ENCODE results near the gene RTKN2. TPM values are rescaled to one million over a fixed set of nuclear protein-coding genes. Genes with fewer than 3 reads are reported as not detected.

The RTKN2 gene
- total RNA-seq, 1 experiment from 2014 or later, result 21.3 TPM

DNA sequence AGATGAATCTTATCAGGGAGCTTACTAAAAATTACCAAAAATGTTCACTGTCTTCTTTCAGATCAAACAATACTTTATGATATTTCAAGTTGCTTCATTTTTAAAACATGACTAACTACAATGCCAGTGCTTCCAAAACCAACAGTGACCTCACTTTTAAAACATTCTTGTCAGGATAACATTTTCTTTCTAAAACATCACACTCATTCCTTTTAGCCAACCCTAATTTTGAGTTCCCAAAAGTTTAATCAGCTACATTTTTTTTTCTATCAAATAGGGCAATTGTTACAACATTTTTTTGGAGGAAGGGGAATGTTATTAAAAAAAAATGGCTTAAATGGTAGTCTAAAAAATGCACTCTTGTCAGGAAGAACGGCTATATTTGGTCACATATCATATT, 37.3 kb downstream of the RTKN2 start:
- BruUV-seq (replicated peaks), result no TSS peak
- in situ Hi-C loops (cut with HindIII; ENCODE audit: low pct_unique_long_range_greater_than_20kb, low sequenced_read_pairs), result no loop called here
- intact Hi-C loops (cut with micrococcal nuclease; ENCODE audit: unreplicated experiment), result no loop called here

DNA sequence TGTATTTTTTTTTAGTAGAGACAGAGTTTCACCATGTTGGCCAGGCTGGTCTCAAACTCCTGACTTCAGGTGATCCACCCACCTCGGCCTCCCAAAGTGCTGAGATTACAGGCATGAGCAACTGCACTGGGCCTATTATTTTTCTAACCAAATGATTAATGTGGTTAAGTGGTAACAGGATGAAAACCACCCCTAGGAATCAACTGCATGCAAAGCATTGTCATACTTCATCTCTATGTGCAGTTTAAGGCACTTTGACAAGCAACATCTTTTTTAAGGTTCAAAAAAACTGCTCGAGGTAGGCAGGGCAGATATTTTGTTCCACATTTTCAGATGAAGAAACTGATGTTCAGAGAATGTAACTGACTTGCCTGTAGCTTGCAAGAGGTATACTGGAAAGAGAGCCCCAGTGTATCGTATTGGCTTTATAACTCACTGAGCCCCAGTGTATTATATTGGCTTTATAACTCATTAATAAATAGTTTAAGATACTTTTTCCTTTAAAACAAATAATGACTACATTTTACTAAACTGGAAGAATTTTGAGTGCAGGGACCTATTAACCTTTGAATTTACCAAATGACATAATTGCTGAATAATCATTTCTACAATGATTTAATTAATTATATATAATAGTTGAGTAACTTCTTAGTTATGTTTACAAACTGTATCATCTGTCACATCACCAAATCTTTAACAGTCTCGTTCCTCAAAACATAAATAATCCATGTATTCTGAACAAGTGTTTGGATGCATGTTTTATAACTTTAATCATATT, 38.1 kb downstream of the RTKN2 start:
- Histone ChIP-seq H3K27ac (ENCODE audit: low read length) (peak overlapping the region; percentile 74; the same call in 1 of the 2 replicates), H3K4me3 (ENCODE audit: low read depth in 2 of 2, low read length in 2 of 2) (no peak overlapping the region), H3K27me3 (ENCODE audit: control insufficient read depth, insufficient read depth, low read length) (no peaks in the 10 kb centered on the region), H3K4me1 (ENCODE audit: control insufficient read depth, insufficient read depth, low read length) (peaks cover 27% of the 10 kb centered on the region), H3K9me3 (ENCODE audit: control insufficient read depth, insufficient read depth, low read depth, low read length) (no peaks in the 10 kb centered on the region), H3K36me3 (ENCODE audit: control insufficient read depth, insufficient read depth, low read length) (peaks cover 8% of the 10 kb centered on the region; the same call in 1 of the 2 replicates)
- intact Hi-C loops (cut with micrococcal nuclease; ENCODE audit: unreplicated experiment) (no loop called here), in situ Hi-C loops (cut with HindIII; ENCODE audit: low pct_unique_long_range_greater_than_20kb, low sequenced_read_pairs) (no loop called here)
- ChIA-PET CTCF (no interaction called here), POLR2A (no interaction called here)
- ATAC-seq (no peak), DNase-seq (ENCODE audit: low read depth, low spot score) (no peak)
- no TSS peak for BruUV-seq (replicated peaks)
- TF ChIP-seq POLR2AphosphoS5 (IDR thresholded peaks at IDR 0.05; ENCODE audit: low read depth, low read length) (no peak), SIN3A (IDR thresholded peaks at IDR 0.05; ENCODE audit: borderline replicate concordance, insufficient read depth, low read depth, low read length) (no peak), TCF7L2 (IDR thresholded peaks at IDR 0.05; ENCODE audit: low read depth, low read length) (no peak)
- TF ChIP-seq, protein P1, sequence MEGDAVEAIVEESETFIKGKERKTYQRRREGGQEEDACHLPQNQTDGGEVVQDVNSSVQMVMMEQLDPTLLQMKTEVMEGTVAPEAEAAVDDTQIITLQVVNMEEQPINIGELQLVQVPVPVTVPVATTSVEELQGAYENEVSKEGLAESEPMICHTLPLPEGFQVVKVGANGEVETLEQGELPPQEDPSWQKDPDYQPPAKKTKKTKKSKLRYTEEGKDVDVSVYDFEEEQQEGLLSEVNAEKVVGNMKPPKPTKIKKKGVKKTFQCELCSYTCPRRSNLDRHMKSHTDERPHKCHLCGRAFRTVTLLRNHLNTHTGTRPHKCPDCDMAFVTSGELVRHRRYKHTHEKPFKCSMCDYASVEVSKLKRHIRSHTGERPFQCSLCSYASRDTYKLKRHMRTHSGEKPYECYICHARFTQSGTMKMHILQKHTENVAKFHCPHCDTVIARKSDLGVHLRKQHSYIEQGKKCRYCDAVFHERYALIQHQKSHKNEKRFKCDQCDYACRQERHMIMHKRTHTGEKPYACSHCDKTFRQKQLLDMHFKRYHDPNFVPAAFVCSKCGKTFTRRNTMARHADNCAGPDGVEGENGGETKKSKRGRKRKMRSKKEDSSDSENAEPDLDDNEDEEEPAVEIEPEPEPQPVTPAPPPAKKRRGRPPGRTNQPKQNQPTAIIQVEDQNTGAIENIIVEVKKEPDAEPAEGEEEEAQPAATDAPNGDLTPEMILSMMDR (IDR thresholded peaks at IDR 0.05), result no peak
- TF ChIP-seq, protein P2, sequence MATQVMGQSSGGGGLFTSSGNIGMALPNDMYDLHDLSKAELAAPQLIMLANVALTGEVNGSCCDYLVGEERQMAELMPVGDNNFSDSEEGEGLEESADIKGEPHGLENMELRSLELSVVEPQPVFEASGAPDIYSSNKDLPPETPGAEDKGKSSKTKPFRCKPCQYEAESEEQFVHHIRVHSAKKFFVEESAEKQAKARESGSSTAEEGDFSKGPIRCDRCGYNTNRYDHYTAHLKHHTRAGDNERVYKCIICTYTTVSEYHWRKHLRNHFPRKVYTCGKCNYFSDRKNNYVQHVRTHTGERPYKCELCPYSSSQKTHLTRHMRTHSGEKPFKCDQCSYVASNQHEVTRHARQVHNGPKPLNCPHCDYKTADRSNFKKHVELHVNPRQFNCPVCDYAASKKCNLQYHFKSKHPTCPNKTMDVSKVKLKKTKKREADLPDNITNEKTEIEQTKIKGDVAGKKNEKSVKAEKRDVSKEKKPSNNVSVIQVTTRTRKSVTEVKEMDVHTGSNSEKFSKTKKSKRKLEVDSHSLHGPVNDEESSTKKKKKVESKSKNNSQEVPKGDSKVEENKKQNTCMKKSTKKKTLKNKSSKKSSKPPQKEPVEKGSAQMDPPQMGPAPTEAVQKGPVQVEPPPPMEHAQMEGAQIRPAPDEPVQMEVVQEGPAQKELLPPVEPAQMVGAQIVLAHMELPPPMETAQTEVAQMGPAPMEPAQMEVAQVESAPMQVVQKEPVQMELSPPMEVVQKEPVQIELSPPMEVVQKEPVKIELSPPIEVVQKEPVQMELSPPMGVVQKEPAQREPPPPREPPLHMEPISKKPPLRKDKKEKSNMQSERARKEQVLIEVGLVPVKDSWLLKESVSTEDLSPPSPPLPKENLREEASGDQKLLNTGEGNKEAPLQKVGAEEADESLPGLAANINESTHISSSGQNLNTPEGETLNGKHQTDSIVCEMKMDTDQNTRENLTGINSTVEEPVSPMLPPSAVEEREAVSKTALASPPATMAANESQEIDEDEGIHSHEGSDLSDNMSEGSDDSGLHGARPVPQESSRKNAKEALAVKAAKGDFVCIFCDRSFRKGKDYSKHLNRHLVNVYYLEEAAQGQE (IDR thresholded peaks at IDR 0.05; ENCODE audit: insufficient read depth in 1 of 2, low read depth in 2 of 2, low read length in 1 of 2), result no peak

More for the DNA sequence above, 37.3 kb downstream of the RTKN2 start:
- H3K9me3 ChIP-seq (ENCODE audit: control insufficient read depth, insufficient read depth, low read depth, low read length), result no peaks in the 10 kb centered on the region
- H3K4me1 ChIP-seq (ENCODE audit: control insufficient read depth, insufficient read depth, low read length), result peaks cover 27% of the 10 kb centered on the region
- no peaks in the 10 kb centered on the region for H3K27me3 ChIP-seq (ENCODE audit: control insufficient read depth, insufficient read depth, low read length)
- peaks cover 6% of the 10 kb centered on the region; the same call in 1 of the 2 replicates for H3K36me3 ChIP-seq (ENCODE audit: control insufficient read depth, insufficient read depth, low read length)
- ATAC-seq (no peak; the same call in 1 of the 2 replicates), DNase-seq (ENCODE audit: low read depth, low spot score) (peak; percentile 56)
- TF ChIP-seq POLR2AphosphoS5 (IDR thresholded peaks at IDR 0.05; ENCODE audit: low read depth, low read length) (no peak), SIN3A (IDR thresholded peaks at IDR 0.05; ENCODE audit: borderline replicate concordance, insufficient read depth, low read depth, low read length) (no peak), TCF7L2 (IDR thresholded peaks at IDR 0.05; ENCODE audit: low read depth, low read length) (no peak)
- TF ChIP-seq, protein P1 (IDR thresholded peaks at IDR 0.05), result no peak
- TF ChIP-seq, protein P2 (IDR thresholded peaks at IDR 0.05; ENCODE audit: insufficient read depth in 1 of 2, low read depth in 2 of 2, low read length in 1 of 2), result no peak
- peak overlapping the region; percentile 74; the same call in 1 of the 2 replicates for H3K27ac ChIP-seq (ENCODE audit: low read length)
- ChIA-PET CTCF (no interaction called here), POLR2A (no interaction called here)
- no peak overlapping the region for H3K4me3 ChIP-seq (ENCODE audit: low read depth in 2 of 2, low read length in 2 of 2)

Measured in Panc1 (cell line).